LoVo (cell line): Measurements from ENCODE around the gene PCK1.

Experiments
- DNase-seq: peaks from one replicate; pipeline ENCODE4 v3.0.0-alpha.2; 2016; ENCODE audit warnings: low spot score

Gene PCK1

GRCh38 chr20:57605878-57606277, 45.0 kb downstream of the PCK1 start:
- DNase-seq, result no peak

- no peak for DNase-seq
Measured at GRCh38 chr20:57608516-57608915, 47.6 kb downstream of the PCK1 start.

- no peak for DNase-seq
Measured at GRCh38 chr20:57609086-57609841, 48.4 kb downstream of the PCK1 start.

GRCh38 chr20:57609842-57610167, 48.9 kb downstream of the PCK1 start:
- no peak for DNase-seq

- no peak for DNase-seq
Measured at GRCh38 chr20:57610261-57610952, 49.5 kb downstream of the PCK1 start.

GRCh38 chr20:57611586-57612311, 50.8 kb downstream of the PCK1 start:
- no peak for DNase-seq

GRCh38 chr20:57612436-57612835, 51.5 kb downstream of the PCK1 start:
- DNase-seq, result no peak

- no peak for DNase-seq
Measured at GRCh38 chr20:57612916-57613315, 52.0 kb downstream of the PCK1 start.

GRCh38 chr20:57613481-57613921, 52.6 kb downstream of the PCK1 start:
- DNase-seq, result no peak

GRCh38 chr20:57614490-57615444, 53.9 kb downstream of the PCK1 start:
- DNase-seq, result no peak

- DNase-seq, result no peak
Measured at GRCh38 chr20:57615445-57615811, 54.5 kb downstream of the PCK1 start.

GRCh38 chr20:57616143-57616951, 55.4 kb downstream of the PCK1 start:
- no peak for DNase-seq

- DNase-seq, result no peak
Measured at GRCh38 chr20:57617079-57617795, 56.3 kb downstream of the PCK1 start.
